OCI-LY1 (cell line): ENCODE data around the gene NPSR1.
"Not testable (repeated sequence)": the region's sequence is repeated elsewhere in the genome, so short reads cannot be mapped to it uniquely, and the experiment has no call there.

ENCODE experiments used
- CTCF ChIP-seq: fragments of 200-600 bp; sonication (generic), shearing (Covaris generic); IDR thresholded peaks from 2 replicates; pipeline ENCODE4 v1.5.1; 2017; ENCODE audit warnings: mild to moderate bottlenecking, antibody characterized with exemption, low read length, moderate library complexity, mixed read lengths
- EZH2 ChIP-seq: fragments of 200-600 bp; sonication (generic), shearing (Covaris generic); IDR thresholded peaks from 2 replicates; pipeline ENCODE4 v1.8.0; 2017; ENCODE audit warnings: borderline replicate concordance, mixed run types, mild to moderate bottlenecking, antibody characterized with exemption, low read length, moderate library complexity, mixed read lengths

DNA sequence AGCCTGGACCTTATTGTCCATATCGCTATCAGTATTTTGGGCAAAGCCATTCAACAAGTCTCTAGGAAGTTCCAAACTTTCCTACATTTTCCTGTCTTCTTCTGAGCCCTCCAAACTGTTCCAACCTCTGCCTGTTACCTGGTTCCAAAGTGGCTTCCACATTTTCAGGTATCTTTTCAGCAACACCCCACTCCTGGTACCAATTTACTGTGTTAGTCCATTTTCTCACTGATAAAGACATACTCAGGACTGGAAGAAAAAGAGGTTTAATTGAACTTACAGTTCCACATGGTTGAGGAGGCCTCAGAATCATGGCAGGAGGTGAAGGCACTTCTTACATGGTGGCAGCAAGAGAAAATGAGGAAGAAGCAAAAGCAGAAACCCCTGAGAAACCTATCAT is 225.8 kb downstream of the NPSR1 start:
- not testable (repeated sequence) for TF ChIP-seq CTCF, EZH2
